WTC11 (cell line): ENCODE measurements around the gene PLXDC2. TPM values are rescaled to one million over a fixed set of nuclear protein-coding genes. Genes with fewer than 3 reads are reported as not detected.

Experiments used
- ATAC-seq: fragments of 200-7000 bp; cut with Tn5 transposase; 2 replicates; pipeline ENCODE4 v1.10.0; 2021; ENCODE audit warnings: mild to moderate bottlenecking, moderate library complexity
- CTCF ChIA-PET: fragments of 300-600 bp; sonication (Branson Sonifier 250); formaldehyde crosslinking; loops from one replicate; lab custom pipeline; 2021; ENCODE audit warnings: antibody characterized with exemption; lab: Charles Lee
- POLR2A ChIA-PET: fragments of 350-600 bp; sonication (Branson Sonifier 250); formaldehyde crosslinking; loops from one replicate; lab custom pipeline; 2021; ENCODE audit warnings: antibody characterized with exemption; lab: Charles Lee
- DNase-seq: peaks from one replicate; pipeline ENCODE4 v3.0.0; 2021; ENCODE audit warnings: low spot score
- H3K27ac Mint-ChIP-seq: 2 replicates; pipeline ENCODE4 v1.8.0; 2021; ENCODE audit warnings: mixed read lengths
- H3K27me3 Mint-ChIP-seq: 2 replicates; pipeline ENCODE4 v1.8.0; 2021; ENCODE audit warnings: low read depth, mild to moderate bottlenecking, moderate library complexity, mixed read lengths
- H3K36me3 Mint-ChIP-seq: 2 replicates; pipeline ENCODE4 v1.8.0; 2021; ENCODE audit warnings: mixed read lengths
- H3K4me1 Mint-ChIP-seq: 2 replicates; pipeline ENCODE4 v1.8.0; 2022; ENCODE audit warnings: mixed read lengths
- H3K4me3 Mint-ChIP-seq: 2 replicates; pipeline ENCODE4 v1.8.0; 2021; ENCODE audit warnings: mild to moderate bottlenecking, moderate library complexity, mixed read lengths
- H3K9me3 Mint-ChIP-seq: 2 replicates; pipeline ENCODE4 v1.8.0; 2021; ENCODE audit warnings: mixed read lengths
- AR ChIP-seq: fragments of 250-450 bp; sonication (Bioruptor Pico); IDR thresholded peaks from 2 replicates; pipeline ENCODE4 v1.9.0; 2021; ENCODE audit warnings: mild to moderate bottlenecking
- ARID4B ChIP-seq: sonication (generic); formaldehyde crosslinking; IDR thresholded peaks from 2 replicates; pipeline ENCODE4 v1.8.0; 2023; ENCODE audit warnings: missing genetic modification reagents, mild to moderate bottlenecking, borderline replicate concordance
- CREM ChIP-seq: sonication (generic); formaldehyde crosslinking; IDR thresholded peaks from 2 replicates; pipeline ENCODE4 v1.8.1; 2022; ENCODE audit warnings: mild to moderate bottlenecking, missing genetic modification reagents, moderate library complexity
- E2F1 ChIP-seq: sonication (generic); formaldehyde crosslinking; IDR thresholded peaks from 2 replicates; pipeline ENCODE4 v1.8.0; 2022; ENCODE audit warnings: mild to moderate bottlenecking, missing genetic modification reagents
- ESRRA ChIP-seq: sonication (generic); formaldehyde crosslinking; IDR thresholded peaks from 2 replicates; pipeline ENCODE4 v1.8.1; 2022; ENCODE audit warnings: mild to moderate bottlenecking, missing genetic modification reagents, borderline replicate concordance
- FOXK1 ChIP-seq: sonication (generic); formaldehyde crosslinking; IDR thresholded peaks from 2 replicates; pipeline ENCODE4 v1.8.0; 2022; ENCODE audit warnings: mild to moderate bottlenecking, moderate library complexity, missing genetic modification reagents
- SMAD3 ChIP-seq: sonication (generic); formaldehyde crosslinking; IDR thresholded peaks from 2 replicates; pipeline ENCODE4 v1.8.0; 2022; ENCODE audit warnings: missing genetic modification reagents, mild to moderate bottlenecking, borderline replicate concordance
- STAT6 ChIP-seq: sonication (generic); formaldehyde crosslinking; conservative IDR thresholded peaks from 2 replicates; pipeline ENCODE4 v1.8.1; 2023; ENCODE audit warnings: mild to moderate bottlenecking, low read depth, missing genetic modification reagents, moderate library complexity
- TEAD1 ChIP-seq: sonication (generic); formaldehyde crosslinking; IDR thresholded peaks from 2 replicates; pipeline ENCODE4 v1.8.0; 2022; ENCODE audit warnings: mild to moderate bottlenecking, missing genetic modification reagents
- USF2 ChIP-seq: sonication (generic); formaldehyde crosslinking; IDR thresholded peaks from 2 replicates; pipeline ENCODE4 v1.8.1; 2023; ENCODE audit warnings: mild to moderate bottlenecking, missing genetic modification reagents, moderate library complexity
- ZNF281 ChIP-seq: sonication (generic); formaldehyde crosslinking; IDR thresholded peaks from 2 replicates; pipeline ENCODE4 v1.8.0; 2023; ENCODE audit warnings: mild to moderate bottlenecking, missing genetic modification reagents
- ZNF423 ChIP-seq: fragments of 250-450 bp; sonication (Bioruptor Pico); IDR thresholded peaks from 2 replicates; pipeline ENCODE4 v2.1.2; 2022; ENCODE audit warnings: mild to moderate bottlenecking, moderate library complexity
- total RNA-seq: library from RNA; stranded (reverse); gene quantifications from 3 replicates; pipeline ENCODE4 v1.2.3, GENCODE V29; 2021

PLXDC2 gene
- total RNA-seq, 1 experiment from 2014 or later: 31.7 TPM

- Mint-ChIP-seq H3K4me3 (no peak overlapping the region), H3K27me3 (no peaks in the 10 kb centered on the region), H3K4me1 (peaks cover 15% of the 10 kb centered on the region), H3K27ac (0 out of 2 replicates have a peak overlapping the region, but pooled peaks have one; percentile 18), H3K9me3 (peaks cover 12% of the 10 kb centered on the region), H3K36me3 (peaks cover 19% of the 10 kb centered on the region)
- POLR2A ChIA-PET: no interaction called here
- ATAC-seq (no peak), DNase-seq (no peak)
- TF ChIP-seq FOXK1 (CRISPR knock-in tag): no peak
- no peak for TF ChIP-seq ARID4B (CRISPR knock-in tag)
- TF ChIP-seq ZNF281 (CRISPR knock-in tag): no peak
- no peak for TF ChIP-seq E2F1
- no peak for TF ChIP-seq TEAD1 (CRISPR knock-in tag)
- TF ChIP-seq STAT6 (CRISPR knock-in tag): no peak
- TF ChIP-seq ZNF423 (CRISPR knock-in tag): no peak
- no peak for TF ChIP-seq ESRRA (CRISPR knock-in tag)
- TF ChIP-seq USF2 (CRISPR knock-in tag): no peak
- TF ChIP-seq SMAD3 (CRISPR knock-in tag): no peak
- TF ChIP-seq AR: no peak
- no peak for TF ChIP-seq CREM (CRISPR knock-in tag)
- CTCF ChIA-PET: interaction anchor here (1.3 kb wide), 1 partner anchor 205 kb away, joined by 3 read pairs; no protein-coding TSS in a partner anchor
Observed at GRCh38 chr10:20287586-20287985, 471.4 kb downstream of the PLXDC2 start.
